OCI-LY1 (cell line): ENCODE measurements around the gene CHST11.

Experiments used
- H2AFZ ChIP-seq: fragments of 200-600 bp; sonication (generic), shearing (Covaris generic); 2 replicates; pipeline ENCODE4 v1.6.0; 2014; ENCODE audit warnings: antibody characterized with exemption, mild to moderate bottlenecking, low read length
- H3F3A ChIP-seq: fragments of 200-600 bp; sonication (generic), shearing (Covaris generic); 2 replicates; pipeline ENCODE4 v1.6.0; 2014; ENCODE audit warnings: mild to moderate bottlenecking, antibody characterized with exemption, low read length, moderate library complexity; ENCODE audit not compliant: insufficient read depth
- H3K27ac ChIP-seq: fragments of 200-600 bp; sonication (generic); 2 replicates; pipeline ENCODE4 v1.5.1; 2014; ENCODE audit warnings: low read length, mixed run types, mild to moderate bottlenecking, low read depth; ENCODE audit not compliant: poor library complexity, severe bottlenecking
- H3K27me3 ChIP-seq: fragments of 200-600 bp; sonication (generic); 2 replicates; pipeline ENCODE4 v1.6.0; 2014; ENCODE audit warnings: antibody characterized with exemption, mild to moderate bottlenecking, low read length, moderate library complexity; ENCODE audit not compliant: insufficient read depth
- H3K36me3 ChIP-seq: fragments of 200-600 bp; sonication (generic); 2 replicates; pipeline ENCODE4 v1.6.1; 2014; ENCODE audit warnings: mild to moderate bottlenecking, antibody characterized with exemption, low read length, moderate library complexity, mixed read lengths; ENCODE audit not compliant: insufficient read depth
- H3K4me1 ChIP-seq: fragments of 200-600 bp; sonication (generic); 2 replicates; pipeline ENCODE4 v1.5.1; 2014; ENCODE audit warnings: mild to moderate bottlenecking, low read length, moderate library complexity; ENCODE audit not compliant: insufficient read depth, severe bottlenecking
- H3K4me2 ChIP-seq: fragments of 200-600 bp; sonication (generic), shearing (Covaris generic); 2 replicates; pipeline ENCODE4 v1.6.1; 2014; ENCODE audit warnings: low read length
- H3K4me3 ChIP-seq: fragments of 200-600 bp; sonication (generic); 2 replicates; pipeline ENCODE4 v1.5.1; 2014; ENCODE audit warnings: low read length, low read depth, mild to moderate bottlenecking, mixed read lengths; ENCODE audit not compliant: poor library complexity, severe bottlenecking
- H3K79me2 ChIP-seq: fragments of 200-600 bp; shearing (Covaris generic); 2 replicates; pipeline ENCODE4 v1.6.1; 2016; ENCODE audit warnings: mixed run types, low read length, mixed read lengths; ENCODE audit not compliant: insufficient read depth
- H3K9ac ChIP-seq: fragments of 200-600 bp; sonication (generic), shearing (Covaris generic); 2 replicates; pipeline ENCODE4 v1.6.1; 2014; ENCODE audit warnings: mild to moderate bottlenecking, low read length, mixed read lengths
- H3K9me2 ChIP-seq: fragments of 200-600 bp; sonication (generic), shearing (Covaris generic); 2 replicates; pipeline ENCODE4 v1.6.1; 2014; ENCODE audit warnings: low read depth, mild to moderate bottlenecking, low read length, mixed read lengths
- H3K9me3 ChIP-seq: fragments of 200-600 bp; shearing (Covaris generic); 2 replicates; pipeline ENCODE4 v1.6.1; 2014; ENCODE audit warnings: low read length, mixed read lengths
- H4K20me1 ChIP-seq: fragments of 200-600 bp; sonication (generic), shearing (Covaris generic); 2 replicates; pipeline ENCODE4 v1.6.0; 2016; ENCODE audit warnings: mild to moderate bottlenecking, low read length; ENCODE audit not compliant: insufficient read depth
- CTCF ChIP-seq: fragments of 200-600 bp; sonication (generic), shearing (Covaris generic); IDR thresholded peaks from 2 replicates; pipeline ENCODE4 v1.5.1; 2017; ENCODE audit warnings: mild to moderate bottlenecking, antibody characterized with exemption, low read length, moderate library complexity, mixed read lengths
- EZH2 ChIP-seq: fragments of 200-600 bp; sonication (generic), shearing (Covaris generic); IDR thresholded peaks from 2 replicates; pipeline ENCODE4 v1.8.0; 2017; ENCODE audit warnings: borderline replicate concordance, mixed run types, mild to moderate bottlenecking, antibody characterized with exemption, low read length, moderate library complexity, mixed read lengths

CHST11 gene

GRCh38 chr12:104737113-104737512 is 280.4 kb downstream of the CHST11 start:
- no peaks in the 10 kb centered on the region for H4K20me1 ChIP-seq
- no peak for TF ChIP-seq EZH2
- TF ChIP-seq CTCF, result no peak
- H3F3A ChIP-seq, result no peaks in the 10 kb centered on the region
- H3K36me3 ChIP-seq, result no peaks in the 10 kb centered on the region
- H3K4me2 ChIP-seq, result no peak overlapping the region
- no peak overlapping the region for H3K27ac ChIP-seq
- H3K9ac ChIP-seq, result no peak overlapping the region
- H3K9me2 ChIP-seq, result no peaks in the 10 kb centered on the region
- H3K9me3 ChIP-seq, result no peaks in the 10 kb centered on the region
- no peaks in the 10 kb centered on the region for H3K4me1 ChIP-seq
- no peak overlapping the region for H3K4me3 ChIP-seq
- H2AFZ ChIP-seq, result no peak overlapping the region
- H3K79me2 ChIP-seq, result no peaks in the 10 kb centered on the region
- H3K27me3 ChIP-seq, result no peaks in the 10 kb centered on the region

GRCh38 chr12:104737791-104738301 is 281.1 kb downstream of the CHST11 start:
- no peak overlapping the region for H2AFZ ChIP-seq
- H4K20me1 ChIP-seq, result no peaks in the 10 kb centered on the region
- no peaks in the 10 kb centered on the region for H3F3A ChIP-seq
- H3K9me3 ChIP-seq, result no peaks in the 10 kb centered on the region
- H3K4me2 ChIP-seq, result no peak overlapping the region
- no peaks in the 10 kb centered on the region for H3K79me2 ChIP-seq
- H3K27me3 ChIP-seq, result no peaks in the 10 kb centered on the region
- no peak overlapping the region for H3K9ac ChIP-seq
- H3K36me3 ChIP-seq, result no peaks in the 10 kb centered on the region
- no peaks in the 10 kb centered on the region for H3K9me2 ChIP-seq
- no peak overlapping the region for H3K4me3 ChIP-seq
- no peaks in the 10 kb centered on the region for H3K4me1 ChIP-seq
- TF ChIP-seq EZH2 (no peak), CTCF (no peak)
- no peak overlapping the region for H3K27ac ChIP-seq

- H3F3A ChIP-seq, result no peaks in the 10 kb centered on the region
- TF ChIP-seq EZH2, result no peak
- no peak for TF ChIP-seq CTCF
- H3K9ac ChIP-seq, result no peak overlapping the region
- no peaks in the 10 kb centered on the region for H3K27me3 ChIP-seq
- H3K36me3 ChIP-seq, result no peaks in the 10 kb centered on the region
- no peaks in the 10 kb centered on the region for H3K9me3 ChIP-seq
- no peak overlapping the region for H2AFZ ChIP-seq
- H3K4me2 ChIP-seq, result no peak overlapping the region
- H3K9me2 ChIP-seq, result no peaks in the 10 kb centered on the region
- no peaks in the 10 kb centered on the region for H3K4me1 ChIP-seq
- H4K20me1 ChIP-seq, result no peaks in the 10 kb centered on the region
- no peaks in the 10 kb centered on the region for H3K79me2 ChIP-seq
- H3K27ac ChIP-seq, result no peak overlapping the region
- no peak overlapping the region for H3K4me3 ChIP-seq
Observed at GRCh38 chr12:104738331-104738730, 281.6 kb downstream of the CHST11 start.
